ENCODE measurements around the gene DIP2C.

The DIP2C gene

DNA sequence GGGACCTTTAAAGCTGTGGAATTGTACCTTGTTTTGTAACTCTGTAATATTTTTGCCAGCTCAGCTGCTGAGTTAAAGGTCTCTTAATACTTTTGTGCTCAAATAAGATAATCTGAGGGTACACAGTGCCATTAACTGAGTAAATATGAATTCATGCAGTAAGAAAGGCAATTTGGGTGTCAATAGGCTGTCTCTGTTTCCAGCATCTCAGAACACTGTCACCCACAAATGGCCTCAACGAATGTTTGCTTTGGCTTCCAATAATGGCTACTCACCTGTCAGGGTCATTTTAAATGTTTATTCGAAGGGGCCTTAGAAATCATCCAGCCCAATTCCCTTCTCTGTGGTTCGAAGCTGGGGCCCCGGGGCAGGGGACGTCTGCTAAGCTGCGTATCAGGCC, 328.8 kb downstream of the DIP2C start:
- Histone ChIP-seq H3K36me3 (ENCODE audit: control insufficient read depth, insufficient read depth, low read length) (no peaks in the 10 kb centered on the region), H3K27me3 (replicated peaks; ENCODE audit: control insufficient read depth, insufficient read depth, low read length) (peaks cover 1% of the 10 kb centered on the region; the same call in 1 of the 2 replicates), H3K4me3 (replicated peaks; ENCODE audit: low read depth, low read length) (no peak overlapping the region)
- DNase-seq (ENCODE audit: extremely low read depth, insufficient read length), result no peak
- TF ChIP-seq, protein P1, sequence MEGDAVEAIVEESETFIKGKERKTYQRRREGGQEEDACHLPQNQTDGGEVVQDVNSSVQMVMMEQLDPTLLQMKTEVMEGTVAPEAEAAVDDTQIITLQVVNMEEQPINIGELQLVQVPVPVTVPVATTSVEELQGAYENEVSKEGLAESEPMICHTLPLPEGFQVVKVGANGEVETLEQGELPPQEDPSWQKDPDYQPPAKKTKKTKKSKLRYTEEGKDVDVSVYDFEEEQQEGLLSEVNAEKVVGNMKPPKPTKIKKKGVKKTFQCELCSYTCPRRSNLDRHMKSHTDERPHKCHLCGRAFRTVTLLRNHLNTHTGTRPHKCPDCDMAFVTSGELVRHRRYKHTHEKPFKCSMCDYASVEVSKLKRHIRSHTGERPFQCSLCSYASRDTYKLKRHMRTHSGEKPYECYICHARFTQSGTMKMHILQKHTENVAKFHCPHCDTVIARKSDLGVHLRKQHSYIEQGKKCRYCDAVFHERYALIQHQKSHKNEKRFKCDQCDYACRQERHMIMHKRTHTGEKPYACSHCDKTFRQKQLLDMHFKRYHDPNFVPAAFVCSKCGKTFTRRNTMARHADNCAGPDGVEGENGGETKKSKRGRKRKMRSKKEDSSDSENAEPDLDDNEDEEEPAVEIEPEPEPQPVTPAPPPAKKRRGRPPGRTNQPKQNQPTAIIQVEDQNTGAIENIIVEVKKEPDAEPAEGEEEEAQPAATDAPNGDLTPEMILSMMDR (IDR thresholded peaks at IDR 0.05; ENCODE audit: insufficient read depth, low read length, poor library complexity, severe bottlenecking), result no peak

DNA sequence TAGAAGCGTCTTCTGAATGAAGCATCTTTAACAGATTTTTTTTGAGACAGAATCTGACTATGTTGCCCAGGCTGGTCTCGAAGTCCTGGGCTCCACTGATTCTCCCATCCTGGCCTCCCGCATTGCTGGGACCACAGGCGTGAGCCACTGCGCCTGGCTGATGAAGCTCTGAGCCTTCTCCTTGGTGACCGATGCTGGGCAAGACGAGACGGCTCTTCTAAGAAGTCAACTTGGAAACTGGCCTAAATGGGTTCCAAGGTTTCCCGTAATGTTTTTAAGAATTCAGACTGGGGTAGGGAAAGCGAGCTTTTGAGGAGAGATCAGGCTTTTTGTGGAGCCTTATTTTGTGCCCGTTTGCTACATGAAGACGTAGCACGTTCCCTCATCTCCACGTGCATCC, 329.7 kb downstream of the DIP2C start:
- peaks cover 1% of the 10 kb centered on the region; the same call in 1 of the 2 replicates for H3K27me3 ChIP-seq (replicated peaks; ENCODE audit: control insufficient read depth, insufficient read depth, low read length)
- TF ChIP-seq, protein P1 (IDR thresholded peaks at IDR 0.05; ENCODE audit: insufficient read depth, low read length, poor library complexity, severe bottlenecking), result no peak
- no peak overlapping the region for H3K4me3 ChIP-seq (replicated peaks; ENCODE audit: low read depth, low read length)
- no peaks in the 10 kb centered on the region for H3K36me3 ChIP-seq (ENCODE audit: control insufficient read depth, insufficient read depth, low read length)
- DNase-seq (ENCODE audit: extremely low read depth, insufficient read length), result no peak

DNA sequence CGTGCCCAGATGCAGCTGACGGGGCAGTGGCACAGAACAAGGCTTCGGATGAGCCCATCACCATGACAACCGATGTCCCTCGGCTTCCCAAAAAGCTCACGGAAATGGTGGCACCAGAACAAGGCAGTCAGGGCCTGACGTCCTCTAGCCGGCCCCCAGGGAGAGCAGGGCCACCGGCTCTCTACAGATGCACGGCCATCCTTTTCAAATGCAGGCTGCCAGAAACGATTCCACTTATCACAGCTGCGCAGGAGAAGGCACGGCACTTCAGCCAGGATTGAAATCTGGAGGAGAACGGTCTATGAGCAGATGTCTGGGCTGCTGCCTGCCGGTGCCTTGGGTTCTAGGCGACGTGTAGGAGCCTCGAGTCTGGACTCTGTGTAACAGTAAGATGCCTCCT, 330.4 kb downstream of the DIP2C start:
- no peaks in the 10 kb centered on the region for H3K36me3 ChIP-seq (ENCODE audit: control insufficient read depth, insufficient read depth, low read length)
- DNase-seq (ENCODE audit: extremely low read depth, insufficient read length), result no peak
- H3K4me3 ChIP-seq (replicated peaks; ENCODE audit: low read depth, low read length), result no peak overlapping the region
- peaks cover 1% of the 10 kb centered on the region; the same call in 1 of the 2 replicates for H3K27me3 ChIP-seq (replicated peaks; ENCODE audit: control insufficient read depth, insufficient read depth, low read length)
- TF ChIP-seq, protein P1 (IDR thresholded peaks at IDR 0.05; ENCODE audit: insufficient read depth, low read length, poor library complexity, severe bottlenecking), result no peak

DNA sequence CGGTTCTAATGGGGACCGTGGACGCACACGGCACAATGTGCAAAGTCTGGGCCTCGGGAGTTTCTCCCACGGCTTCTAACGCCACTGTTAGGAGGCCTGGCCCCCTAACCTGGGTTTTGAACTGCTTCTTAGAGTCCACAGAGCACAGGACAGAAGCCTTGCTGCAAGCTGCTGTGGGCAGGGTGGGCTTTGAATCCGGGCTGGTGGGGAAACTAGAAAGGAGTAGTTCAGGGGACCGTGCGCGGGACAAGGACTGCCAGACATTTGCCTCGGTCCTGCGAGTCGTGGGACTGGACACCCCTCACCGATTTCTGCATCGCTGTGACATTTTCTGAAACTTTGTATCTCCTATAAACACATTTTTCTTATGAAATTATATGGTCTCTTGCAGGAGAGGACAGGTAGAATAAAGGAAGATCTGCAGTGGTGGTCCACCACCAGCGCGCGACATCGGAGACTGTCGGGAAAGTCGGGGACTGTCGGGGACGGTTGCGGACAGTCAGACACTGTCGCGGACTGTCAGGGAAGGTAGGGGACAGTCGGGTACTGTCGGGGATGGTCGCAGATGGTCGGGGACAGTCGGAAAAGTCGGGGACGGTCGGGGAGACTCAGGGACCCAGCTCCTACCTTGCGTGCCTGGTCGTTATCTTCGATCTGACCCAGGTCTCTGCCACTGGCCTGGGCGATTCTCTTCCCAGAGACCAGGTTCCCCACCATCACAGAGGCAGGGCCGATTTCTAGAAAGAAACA, 332.1 kb downstream of the DIP2C start:
- Histone ChIP-seq H3K27me3 (replicated peaks; ENCODE audit: control insufficient read depth, insufficient read depth, low read length) (peaks cover 1% of the 10 kb centered on the region; the same call in 1 of the 2 replicates), H3K36me3 (ENCODE audit: control insufficient read depth, insufficient read depth, low read length) (no peaks in the 10 kb centered on the region), H3K4me3 (replicated peaks; ENCODE audit: low read depth, low read length) (no peak overlapping the region)
- TF ChIP-seq, protein P1 (IDR thresholded peaks at IDR 0.05; ENCODE audit: insufficient read depth, low read length, poor library complexity, severe bottlenecking), result no peak
- DNase-seq (ENCODE audit: extremely low read depth, insufficient read length), result no peak

DNA sequence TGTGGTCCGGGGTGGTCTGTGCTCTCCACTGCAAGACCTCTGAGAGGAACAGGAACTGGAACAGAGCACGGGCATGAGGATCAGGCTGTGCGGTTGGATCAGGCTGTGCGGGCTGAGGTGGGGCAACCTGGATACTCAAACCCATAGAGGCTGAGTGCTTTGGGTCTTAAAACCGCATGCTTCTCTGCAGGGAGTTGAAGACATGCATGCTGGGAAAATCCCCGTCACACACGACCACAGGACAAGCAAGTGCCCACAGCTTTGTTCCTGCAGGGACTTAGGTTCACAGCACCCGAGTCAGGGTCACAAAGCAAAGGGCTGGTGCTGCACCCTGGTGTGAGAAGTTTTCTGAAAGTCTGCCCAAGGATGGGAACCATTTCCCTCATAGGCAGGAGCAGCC, 333.0 kb downstream of the DIP2C start:
- Histone ChIP-seq H3K27me3 (replicated peaks; ENCODE audit: control insufficient read depth, insufficient read depth, low read length) (no peaks in the 10 kb centered on the region), H3K4me3 (replicated peaks; ENCODE audit: low read depth, low read length) (no peak overlapping the region), H3K36me3 (ENCODE audit: control insufficient read depth, insufficient read depth, low read length) (no peaks in the 10 kb centered on the region)
- TF ChIP-seq, protein P1 (IDR thresholded peaks at IDR 0.05; ENCODE audit: insufficient read depth, low read length, poor library complexity, severe bottlenecking), result no peak
- DNase-seq (ENCODE audit: extremely low read depth, insufficient read length), result no peak
